CD4-positive, alpha-beta T cell treated with Interleukin-4 for 1 hour (primary cell): ENCODE measurements around the gene APBA2.
"Not testable (repeated sequence)": the region's sequence is repeated elsewhere in the genome, so short reads cannot be mapped to it uniquely, and the experiment has no call there.

ENCODE experiments used
- DNase-seq, 2 donors: peaks; one replicate each; pipeline ENCODE4 v3.0.0-alpha.2; 2020 to 2022

APBA2 gene

GRCh38 chr15:29141308-29142128 is 255.7 kb downstream of the APBA2 start:
- DNase-seq, result peak in 1 of 2 donors; percentile 2

GRCh38 chr15:29142129-29142747 is 256.5 kb downstream of the APBA2 start:
- peak in 1 of 2 donors; percentile 9 for DNase-seq

GRCh38 chr15:29143293-29143692 is 257.5 kb downstream of the APBA2 start:
- DNase-seq, result peak in 1 of 2 donors; percentile 8

GRCh38 chr15:29143909-29144635 is 258.3 kb downstream of the APBA2 start:
- DNase-seq, result peak in 1 of 2 donors; percentile 7

GRCh38 chr15:29149738-29150075 is 263.9 kb downstream of the APBA2 start:
- no peak for DNase-seq

- DNase-seq, result no peak
Observed at GRCh38 chr15:29150515-29151483, 265.0 kb downstream of the APBA2 start.

- peak in 1 of 2 donors; percentile 7 for DNase-seq
Observed at GRCh38 chr15:29151484-29151857, 265.7 kb downstream of the APBA2 start.

- DNase-seq, result no peak
Observed at GRCh38 chr15:29156521-29156920, 270.7 kb downstream of the APBA2 start.

GRCh38 chr15:29159771-29160455 is 274.1 kb downstream of the APBA2 start:
- peak in 1 of 2 donors; percentile 5 for DNase-seq

- no peak for DNase-seq
Observed at GRCh38 chr15:29162411-29162810, 276.6 kb downstream of the APBA2 start.

GRCh38 chr15:29167122-29167521 is 281.3 kb downstream of the APBA2 start:
- not testable (repeated sequence) for DNase-seq
